Brain pericyte (primary cell): ENCODE results near the gene SUGT1.
"Not testable (repeated sequence)": the region's sequence is repeated elsewhere in the genome, so short reads cannot be mapped to it uniquely, and the experiment has no call there.

Experiments
- DNase-seq: peaks from one replicate; pipeline ENCODE4 v3.0.0-alpha.2; 2012; ENCODE audit warnings: low read depth, low spot score

Gene SUGT1

DNA sequence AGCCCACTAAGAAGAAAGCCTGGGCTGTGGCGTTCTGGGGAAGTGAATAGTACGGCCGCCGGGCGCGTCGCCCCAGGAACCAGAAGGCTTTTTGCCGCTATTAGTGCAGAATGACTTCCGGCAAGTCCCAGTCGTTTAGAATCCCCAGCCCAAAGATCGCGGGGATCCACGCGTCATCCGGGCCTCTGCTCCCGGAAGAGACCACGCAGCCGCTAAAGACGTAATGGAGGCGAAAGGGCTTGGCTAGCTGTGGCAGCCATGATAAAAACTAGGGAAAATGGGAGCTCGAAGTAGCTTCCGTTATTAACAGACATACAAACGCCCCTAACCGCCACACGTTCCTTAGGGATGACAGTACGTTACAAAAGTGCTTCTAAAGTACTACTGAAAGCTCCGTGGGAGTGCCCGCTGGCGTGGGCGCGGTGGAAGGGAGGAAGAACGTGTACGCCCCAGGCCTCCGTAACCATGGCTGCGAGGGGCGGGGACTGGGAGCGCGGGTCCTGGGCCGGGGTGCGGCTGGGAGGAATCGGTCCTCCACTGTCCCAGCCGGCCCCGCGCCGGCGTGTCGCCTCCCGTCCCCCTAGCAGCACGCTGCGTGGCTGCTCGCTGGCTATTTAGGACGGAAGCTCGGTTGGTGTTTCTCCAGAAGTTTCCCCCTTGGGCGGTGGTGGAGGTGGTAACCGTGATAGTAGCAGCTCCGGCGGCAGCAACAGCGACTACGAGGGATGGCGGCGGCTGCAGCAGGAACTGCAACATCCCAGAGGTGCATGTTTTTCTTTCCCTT lies at the start of gene SUGT1:
SUGT1 (plus strand) TSS at position 641 of the 784 bp plus-strand sequence; CDS start at position 726, 85 bp downstream.
- peak; percentile 96 for DNase-seq

DNA sequence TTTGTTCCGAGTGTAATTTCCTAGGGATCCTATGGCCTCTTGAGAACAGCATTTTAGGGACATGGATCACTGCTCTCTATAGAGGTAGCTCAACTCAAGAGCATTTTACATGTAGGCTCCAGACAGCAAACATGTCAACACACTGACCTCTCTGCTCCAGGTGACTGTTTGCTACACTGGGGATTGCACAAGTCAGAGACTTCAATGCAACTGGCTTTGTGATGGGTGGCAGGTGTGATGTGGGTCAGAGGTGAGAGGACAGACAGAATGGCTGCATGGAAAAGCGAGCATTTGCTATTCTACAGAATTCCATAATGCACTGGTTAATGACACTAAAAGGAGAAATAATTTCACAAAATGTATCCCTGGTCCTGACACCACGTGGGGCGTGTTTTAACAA lies 49.3 kb upstream of the SUGT1 start:
- DNase-seq, result not testable (repeated sequence)

DNA sequence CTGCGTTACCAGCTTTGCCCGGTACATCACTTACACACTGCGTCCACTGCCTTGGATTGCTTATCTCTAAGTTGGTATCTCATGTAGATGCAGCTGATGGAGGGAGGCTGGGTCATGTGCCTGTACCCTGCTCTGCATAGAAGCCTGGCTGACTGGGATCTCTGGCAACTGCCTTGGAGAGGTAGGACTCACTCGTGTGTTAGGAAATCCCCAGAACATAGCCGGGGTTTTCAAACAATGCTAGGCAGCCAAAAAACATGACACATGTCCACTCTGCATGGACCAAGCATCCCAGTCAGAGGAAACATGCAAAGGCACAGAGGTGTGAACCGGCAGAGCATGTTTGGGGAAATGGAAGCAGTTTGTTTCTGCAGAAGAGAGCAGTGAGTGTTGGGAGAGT lies 46.5 kb upstream of the SUGT1 start:
- DNase-seq, result not testable (repeated sequence)

DNA sequence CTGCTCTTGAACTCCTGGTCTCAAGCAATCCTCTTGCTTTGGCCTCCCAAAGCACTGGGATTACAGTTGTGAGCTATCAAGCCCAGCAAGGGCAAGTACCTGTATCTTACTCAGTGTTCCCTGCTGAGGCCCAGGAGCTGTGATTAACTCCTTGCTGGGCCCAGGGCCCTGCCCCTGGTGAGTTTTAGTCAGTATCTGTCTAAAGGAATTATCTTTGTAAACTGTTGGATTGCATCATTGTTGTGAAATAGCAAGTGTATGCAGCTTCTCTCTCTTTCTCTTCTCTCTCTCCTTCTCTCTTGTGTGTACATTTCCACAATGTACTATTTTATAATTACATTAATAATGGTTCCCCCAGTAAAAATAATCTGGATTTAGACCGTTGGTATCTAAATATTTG lies 45.8 kb upstream of the SUGT1 start:
- not testable (repeated sequence) for DNase-seq

DNA sequence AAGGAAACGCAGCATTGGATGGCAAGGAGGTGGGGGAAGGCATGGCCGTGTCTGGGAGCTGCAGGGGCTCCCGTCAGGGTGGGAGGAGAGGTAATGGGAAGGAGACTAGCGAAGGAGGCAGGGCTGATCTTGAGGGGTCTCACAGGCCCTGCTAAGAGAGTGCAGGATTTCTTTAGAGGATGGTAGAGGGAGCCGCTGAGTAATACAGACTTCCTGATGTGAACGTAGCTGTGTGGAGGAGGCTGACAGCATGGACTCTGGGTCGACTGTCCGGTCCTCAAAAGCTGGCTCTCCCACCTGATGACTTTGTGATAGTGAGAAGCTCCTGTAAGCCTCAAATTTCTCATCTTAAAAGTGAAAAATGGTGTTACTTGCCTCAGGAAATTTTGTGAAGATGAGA lies 44.5 kb upstream of the SUGT1 start:
- not testable (repeated sequence) for DNase-seq

DNA sequence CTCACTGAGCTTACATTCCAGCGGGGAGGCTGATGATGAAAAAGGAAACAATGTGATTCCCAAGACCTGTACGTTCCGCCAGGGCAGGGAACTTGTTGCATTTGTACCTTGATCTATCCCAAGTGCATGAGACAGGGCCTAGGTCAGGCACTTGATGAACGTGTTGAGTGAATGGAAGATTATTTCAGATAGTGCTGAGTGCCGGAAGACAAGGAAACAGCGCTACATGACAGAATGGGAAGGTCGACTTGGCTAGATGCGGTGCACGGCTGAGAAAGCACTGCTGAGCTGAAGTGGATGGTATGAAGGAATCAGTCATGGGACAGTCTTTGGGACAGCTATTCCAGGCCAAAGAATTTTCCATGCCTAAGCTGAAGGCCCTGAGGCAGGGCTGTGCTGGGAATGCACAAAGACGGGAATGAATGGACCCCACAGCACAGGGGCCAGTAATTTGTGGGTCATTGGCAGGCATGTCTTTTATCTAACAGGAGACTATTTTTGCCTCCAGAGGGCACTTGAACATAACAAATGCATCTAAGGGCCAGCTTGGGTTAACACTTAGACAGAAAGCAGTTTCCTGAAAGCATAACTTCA lies 43.5 kb upstream of the SUGT1 start:
- DNase-seq, result not testable (repeated sequence)

DNA sequence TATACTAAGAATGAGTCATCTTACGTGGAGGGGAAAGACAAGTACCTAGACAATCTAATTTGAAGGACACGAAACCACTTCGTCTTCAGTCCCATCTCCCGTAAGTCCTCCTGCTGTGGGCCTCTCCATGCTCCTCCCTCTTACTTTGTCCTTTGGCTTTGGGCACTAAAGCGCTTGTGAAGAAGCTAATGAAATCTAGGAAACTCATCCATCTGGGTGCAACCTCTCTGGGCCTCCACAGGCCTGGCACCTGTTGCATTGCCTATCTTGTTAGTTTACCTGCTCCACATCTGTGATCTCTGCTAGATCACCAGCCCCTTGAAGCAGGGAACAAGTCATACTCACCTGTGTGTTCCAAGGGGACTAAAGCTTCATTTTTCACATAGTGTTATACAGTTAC lies 42.5 kb upstream of the SUGT1 start:
- DNase-seq, result not testable (repeated sequence)

DNA sequence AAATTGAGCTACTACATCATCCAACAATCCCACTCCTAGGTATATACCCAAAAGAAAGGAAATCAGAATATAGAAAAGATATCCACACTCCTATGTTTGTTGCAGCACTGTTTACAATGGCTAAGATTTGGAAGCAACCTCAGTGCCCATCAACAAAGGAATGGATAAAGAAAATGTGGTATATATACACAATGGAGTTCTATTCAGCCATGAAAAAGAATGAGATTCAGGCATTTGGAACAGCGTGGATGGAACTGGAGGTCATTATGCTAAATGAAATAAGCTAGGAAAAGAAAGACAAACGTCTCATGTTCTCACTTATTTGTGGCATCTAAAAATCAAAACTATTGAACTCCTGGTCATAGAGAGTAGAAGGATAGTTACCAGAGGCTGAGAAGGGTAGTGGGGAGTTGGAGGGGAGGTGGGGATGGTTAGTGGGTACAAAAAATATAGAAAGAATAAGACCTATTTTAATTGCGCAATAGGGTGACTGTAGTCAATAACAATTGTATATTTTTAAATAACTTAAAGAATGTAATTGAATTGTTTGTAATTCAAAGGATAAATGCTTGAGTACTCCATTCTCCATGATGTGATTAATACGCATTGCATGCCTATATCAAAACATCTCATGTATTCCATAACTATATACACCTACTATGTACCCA lies 37.4 kb upstream of the SUGT1 start:
- no peak for DNase-seq

DNA sequence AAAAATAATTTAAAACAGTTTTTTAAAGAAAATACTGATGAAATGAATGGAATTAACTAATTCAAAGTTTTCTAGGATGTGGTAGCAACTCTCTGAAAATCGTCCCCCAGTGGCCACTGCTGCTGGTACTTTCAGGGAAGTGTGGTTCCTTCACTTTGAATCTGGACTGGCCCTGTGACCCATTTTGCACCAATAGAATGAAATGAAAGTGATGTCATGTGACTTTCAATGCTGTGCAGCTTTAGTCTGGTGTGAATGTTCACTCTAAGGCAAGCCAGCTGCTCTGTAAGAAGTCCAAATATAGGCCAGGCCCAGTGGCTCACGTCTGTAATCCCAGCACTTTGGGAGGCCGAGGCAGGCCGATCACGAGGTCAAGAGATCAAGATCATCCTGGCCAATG lies 36.8 kb upstream of the SUGT1 start:
- DNase-seq, result no peak

DNA sequence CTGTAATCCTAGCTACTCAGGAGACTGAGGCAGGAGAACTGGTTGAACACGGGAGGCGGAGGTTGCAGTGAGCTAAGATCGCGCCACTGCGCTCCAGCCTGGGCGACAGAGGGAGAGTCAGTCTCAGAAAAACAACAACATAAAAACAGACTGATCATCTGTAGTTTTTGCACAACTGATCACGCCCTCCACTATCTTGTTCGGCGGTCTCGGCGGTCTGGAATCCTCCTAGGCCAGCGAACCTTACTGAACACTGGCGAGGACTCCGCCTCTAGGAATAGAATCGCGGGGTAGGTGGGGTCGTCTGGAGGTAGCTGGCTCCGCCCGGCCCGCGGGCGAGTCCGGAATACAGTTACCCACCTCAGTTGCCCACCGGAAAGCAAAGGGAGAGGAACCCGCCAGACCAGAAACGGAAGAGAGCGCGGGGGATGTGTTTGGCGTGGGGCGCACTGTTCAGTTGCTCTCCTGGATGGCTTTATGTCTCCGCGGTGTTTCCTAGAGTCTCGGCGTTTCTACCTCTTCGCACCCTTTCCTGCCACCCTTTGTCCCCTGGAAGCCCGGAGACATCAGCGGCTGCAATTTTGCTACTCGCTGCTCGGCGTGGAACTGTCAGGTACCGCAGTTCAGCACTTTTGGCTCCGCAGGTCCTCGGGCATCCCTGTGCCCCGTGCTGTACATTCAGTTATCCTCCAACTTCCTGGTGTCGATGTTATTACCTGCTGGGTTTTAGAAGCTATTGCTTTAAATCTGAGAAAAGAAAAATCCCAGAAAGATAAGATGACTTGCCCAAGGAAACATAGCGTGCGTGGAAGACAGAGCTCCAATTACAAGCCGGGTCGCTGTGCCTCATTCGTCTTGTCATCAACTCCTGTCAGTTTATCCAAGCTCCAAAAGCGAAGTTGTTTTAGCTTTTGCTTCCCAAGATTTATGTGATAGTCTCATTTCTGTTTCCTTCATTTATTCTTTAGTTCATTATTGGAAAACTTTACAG lies 35.3 kb upstream of the SUGT1 start:
- peak; percentile 71 for DNase-seq

DNA sequence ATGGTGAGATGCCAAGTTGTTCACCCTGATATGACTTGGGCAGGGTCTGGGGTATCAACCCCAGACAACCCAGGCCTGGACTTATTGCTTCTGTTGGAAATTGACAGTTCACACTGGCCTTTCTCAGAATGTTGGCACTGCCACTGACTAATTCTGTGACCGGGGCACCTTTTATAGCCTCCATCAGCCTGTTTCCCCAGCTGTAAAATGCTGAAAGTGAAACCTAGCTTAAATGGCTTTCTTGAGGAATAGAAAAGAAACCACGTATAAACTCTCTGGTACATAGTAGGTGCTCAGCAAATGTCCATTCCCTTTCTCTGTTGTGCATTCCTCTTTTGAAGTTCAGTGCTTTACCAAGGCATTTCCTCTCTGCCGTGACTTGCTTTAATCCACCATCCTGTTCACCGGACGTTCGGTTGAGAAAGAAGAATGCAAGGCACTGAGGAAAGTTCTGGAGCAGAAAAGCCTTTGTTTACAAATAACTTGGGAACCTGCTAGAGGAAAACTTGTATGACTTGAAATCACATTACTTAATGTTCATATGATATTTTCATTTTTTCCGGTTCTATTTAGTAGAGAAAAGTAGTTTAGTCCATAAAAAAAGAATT lies 21.4 kb upstream of the SUGT1 start:
- not testable (repeated sequence) for DNase-seq

DNA sequence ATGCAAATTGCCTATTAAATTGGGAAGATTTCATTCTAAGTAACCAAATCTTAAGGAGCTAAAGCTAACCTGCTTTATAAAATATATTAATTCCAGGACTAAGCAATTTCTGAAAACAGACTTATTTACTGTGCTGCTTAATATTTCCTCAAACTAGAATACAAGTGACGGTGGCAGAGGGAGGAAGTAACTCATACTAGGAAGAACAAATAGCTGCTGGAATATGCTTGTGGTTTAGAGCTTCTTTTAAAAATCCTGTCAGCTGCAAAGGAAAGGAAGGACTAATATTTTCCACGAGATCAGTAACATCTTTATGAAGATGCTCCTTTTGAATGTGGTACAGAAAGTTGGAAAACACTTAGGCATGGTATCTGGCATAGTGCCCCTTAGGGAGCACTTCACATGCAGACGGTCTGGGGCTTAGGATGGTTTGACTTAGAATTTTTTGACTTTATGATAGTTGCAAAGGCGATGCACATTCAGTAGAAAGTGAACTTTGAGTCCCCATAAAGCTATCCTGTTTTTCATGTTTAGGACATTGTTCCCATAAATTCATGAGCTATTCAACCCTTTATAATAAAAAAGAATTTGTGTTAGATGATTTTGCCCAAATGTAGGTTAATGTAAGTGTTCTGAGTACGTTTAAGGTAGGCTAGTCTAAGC lies 13.8 kb upstream of the SUGT1 start:
- no peak for DNase-seq

DNA sequence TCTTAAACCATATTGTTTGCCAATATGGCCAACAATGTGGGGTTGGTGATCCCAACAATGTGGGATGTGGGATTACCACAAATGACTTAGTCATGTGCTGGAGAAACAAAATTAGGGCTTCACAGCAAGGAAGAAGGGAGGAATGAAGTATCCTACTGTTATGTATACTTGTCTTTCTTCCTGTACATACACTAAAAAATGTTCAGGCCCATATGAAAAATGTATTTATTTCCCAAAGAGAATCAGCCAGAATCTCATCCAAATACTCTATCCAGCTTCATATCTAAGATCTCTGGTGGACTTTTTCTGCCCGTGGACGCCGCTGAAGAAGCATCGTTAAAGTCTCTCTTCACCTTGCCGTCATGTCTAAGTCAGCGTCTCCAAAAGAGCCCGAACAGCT lies 10.5 kb upstream of the SUGT1 start, which contains the start of gene HNRNPA1L2:
HNRNPA1L2 (plus strand) TSS at position 301 of the 400 bp plus-strand sequence; CDS start at position 363, 62 bp downstream.
- no peak for DNase-seq

DNA sequence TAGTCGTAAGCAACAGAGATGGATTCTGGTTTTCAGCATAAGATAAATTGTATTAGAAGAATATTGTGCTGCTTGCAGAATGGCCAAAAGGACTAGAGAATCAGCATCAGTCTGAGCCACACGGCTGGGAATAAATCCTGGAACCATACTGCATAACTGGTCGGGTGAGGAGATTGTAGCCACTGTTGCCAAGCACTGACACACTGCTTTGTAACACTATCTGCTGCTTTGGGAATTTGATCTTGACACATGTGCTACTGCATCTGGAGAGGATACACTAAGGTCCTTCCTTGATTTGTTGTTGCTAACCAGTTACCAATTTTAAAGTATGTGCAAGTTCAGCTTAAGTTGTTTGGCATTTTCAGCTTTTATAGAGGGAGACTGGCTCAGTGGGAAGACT lies 8.5 kb upstream of the SUGT1 start:
- no peak for DNase-seq

DNA sequence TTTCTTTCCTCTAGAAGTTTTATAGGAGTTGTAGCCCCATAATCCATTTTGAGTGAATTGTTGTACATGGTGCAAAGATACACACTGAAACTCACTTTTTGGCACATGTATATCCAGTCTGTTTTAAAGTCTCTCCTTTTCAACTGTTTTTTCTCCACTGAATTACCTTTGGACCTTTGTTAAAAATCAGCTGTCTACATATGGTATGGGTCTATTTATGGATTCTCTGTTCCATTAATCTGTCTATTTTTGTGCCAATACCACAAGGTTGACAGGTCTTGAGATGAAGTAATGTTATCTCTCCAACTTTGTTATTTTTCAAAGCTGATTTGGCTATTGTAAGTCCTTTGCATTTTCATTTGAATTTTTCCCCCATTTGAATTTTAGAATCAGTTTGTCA lies 5.7 kb upstream of the SUGT1 start:
- no peak for DNase-seq

DNA sequence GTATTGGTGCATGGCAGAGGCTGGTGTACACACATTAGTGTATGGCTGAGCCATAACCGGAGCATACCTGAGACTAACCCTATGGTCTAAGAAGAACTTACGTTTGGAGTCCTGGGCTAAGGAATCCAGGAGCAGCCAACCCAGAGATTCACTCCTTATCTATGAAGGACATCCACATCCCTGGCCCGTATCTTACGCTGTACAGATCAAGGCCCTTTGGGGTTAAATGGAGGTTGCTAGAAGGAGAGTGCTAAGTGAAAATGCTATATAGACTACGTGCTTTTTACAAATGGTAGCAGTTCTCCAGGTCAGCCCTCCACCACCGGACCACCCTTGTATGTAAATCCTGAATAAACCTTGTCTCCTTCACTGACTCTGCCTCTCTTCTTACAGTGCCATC lies 1.9 kb upstream of the SUGT1 start:
- DNase-seq, result no peak

DNA sequence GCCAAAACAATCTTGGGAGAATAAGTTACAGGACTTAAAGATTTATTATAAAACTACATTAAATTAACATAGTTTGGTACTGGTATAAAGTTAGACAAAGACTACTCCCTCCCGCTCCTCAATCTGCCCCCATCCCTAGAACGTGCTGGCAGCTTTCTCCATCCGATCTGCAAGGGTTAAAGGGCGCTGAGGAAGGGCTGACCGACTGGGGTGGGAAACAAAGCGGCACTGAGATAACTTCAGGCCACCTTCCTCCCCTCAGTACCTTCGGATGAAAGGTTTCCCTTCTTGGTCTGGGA lies 790 bp upstream of the SUGT1 start:
- no peak for DNase-seq

DNA sequence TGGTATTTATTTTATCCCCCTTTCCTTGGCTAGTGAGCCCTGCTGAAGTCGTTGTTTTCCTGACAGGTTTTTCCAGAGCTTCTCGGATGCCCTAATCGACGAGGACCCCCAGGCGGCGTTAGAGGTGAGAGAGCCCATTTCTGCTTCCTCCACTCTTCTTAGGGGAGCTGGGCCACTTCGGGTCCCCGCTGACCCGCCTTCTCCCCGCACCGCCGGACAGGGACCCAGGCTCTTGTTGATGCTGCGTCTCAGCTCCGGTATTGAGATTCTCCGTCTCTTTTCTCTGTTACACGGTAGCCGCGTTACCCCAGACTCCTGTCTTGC lies 306 bp downstream of the SUGT1 start:
- no peak for DNase-seq

DNA sequence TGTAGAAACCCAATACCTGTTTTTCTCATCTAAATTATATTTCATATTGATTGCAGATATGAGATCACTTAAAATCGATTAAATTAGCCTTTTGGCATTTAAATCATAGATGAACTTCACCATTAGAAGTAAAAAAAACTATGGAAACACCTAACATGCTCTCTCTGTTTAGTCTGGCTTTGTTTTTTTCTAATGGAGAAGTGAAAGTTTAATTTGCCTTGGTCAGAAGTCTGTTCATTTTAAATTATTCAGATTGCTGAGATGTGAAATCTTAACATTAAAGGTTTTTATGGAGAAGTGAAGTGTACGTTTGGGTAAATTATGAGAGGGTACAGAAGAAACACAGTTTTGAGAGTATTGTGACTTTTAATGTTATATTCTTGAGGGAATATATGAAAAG lies 6.7 kb downstream of the SUGT1 start:
- no peak for DNase-seq

DNA sequence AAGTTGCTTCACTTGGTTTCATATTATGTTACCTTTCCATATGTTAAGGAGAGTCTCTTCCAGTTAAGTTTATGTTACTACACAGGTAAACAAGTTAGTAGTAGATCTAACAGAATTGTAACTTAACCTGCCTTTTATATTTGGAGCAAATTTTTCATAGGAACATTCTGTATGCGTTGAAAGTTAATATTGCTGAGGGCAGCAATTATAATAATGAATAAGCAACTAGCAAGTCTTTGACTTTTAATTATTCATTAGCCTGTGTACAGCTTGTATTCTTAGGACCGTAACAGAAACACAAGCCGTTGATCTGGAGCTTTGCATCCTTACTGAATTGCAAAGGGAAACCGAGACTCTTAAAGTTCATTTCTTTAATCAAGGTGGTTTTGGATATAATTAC lies 11.6 kb downstream of the SUGT1 start:
- DNase-seq, result no peak

DNA sequence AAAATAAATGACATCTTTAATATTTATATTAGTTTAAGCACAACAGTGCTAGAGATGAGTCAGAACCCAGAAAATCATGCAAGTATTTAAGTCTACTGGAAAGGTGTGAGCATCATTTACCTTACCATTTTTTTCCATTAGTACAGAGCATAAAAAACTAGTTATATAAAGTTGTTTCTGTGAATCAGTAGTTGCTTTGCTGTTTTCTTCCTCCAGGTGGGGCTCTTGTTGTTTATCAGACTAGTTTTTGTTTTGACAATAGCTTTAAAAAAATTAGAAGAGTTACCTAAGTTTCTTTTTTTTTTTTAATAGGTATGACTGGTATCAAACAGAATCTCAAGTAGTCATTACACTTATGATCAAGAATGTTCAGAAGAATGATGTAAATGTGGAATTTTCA lies 12.7 kb downstream of the SUGT1 start:
- DNase-seq, result no peak
